PC-3 (cell line): ENCODE data around the gene TMEM59.
"Not testable (repeated sequence)": the region's sequence is repeated elsewhere in the genome, so short reads cannot be mapped to it uniquely, and the experiment has no call there.

Experiments used
- CTCF ChIP-seq: fragments of 300-600 bp; sonication (generic); conservative IDR thresholded peaks from 2 replicates; pipeline ENCODE4 v1.5.1; 2017; ENCODE audit warnings: antibody characterized with exemption, low read depth, mild to moderate bottlenecking, low read length
- EZH2 ChIP-seq: fragments of 300-600 bp; sonication (generic); IDR thresholded peaks from one replicate; pipeline ENCODE4 v1.6.1; 2017; ENCODE audit warnings: antibody characterized with exemption, mild to moderate bottlenecking, low read length; ENCODE audit not compliant: unreplicated experiment

- not testable (repeated sequence) for TF ChIP-seq EZH2, CTCF
Measured at GRCh38 chr1:54019562-54020176, 33.3 kb downstream of the TMEM59 start.
